Thyroid gland (tissue), 4 donors: ENCODE measurements around the gene TUBD1.

Experiments used
- POLR2A ChIP-seq, 2 donors: fragments of 450-650 bp; IDR thresholded peaks; one replicate each; pipeline ENCODE4 v1.6.1; 2017; ENCODE audit warnings: antibody characterized with exemption in 2 of 2, mild to moderate bottlenecking in 2 of 2, moderate library complexity in 1 of 2
- TF ChIP-seq, protein P1 (sequence below), 6 experiments: fragments of 200-600 bp in 3 of 6; fragments of 450-650 bp in 3 of 6; sonication (generic) in 3 of 6; IDR thresholded peaks; one replicate each; pipeline ENCODE4 v1.5.1; 2016 to 2019; ENCODE audit warnings: antibody characterized with exemption in 6 of 6, mild to moderate bottlenecking in 2 of 6, inconsistent platforms in 1 of 6, moderate library complexity in 1 of 6

GRCh38 chr17:59901604-59902003 lies 8.9 kb upstream of the TUBD1 start:
- TF ChIP-seq, protein P1, sequence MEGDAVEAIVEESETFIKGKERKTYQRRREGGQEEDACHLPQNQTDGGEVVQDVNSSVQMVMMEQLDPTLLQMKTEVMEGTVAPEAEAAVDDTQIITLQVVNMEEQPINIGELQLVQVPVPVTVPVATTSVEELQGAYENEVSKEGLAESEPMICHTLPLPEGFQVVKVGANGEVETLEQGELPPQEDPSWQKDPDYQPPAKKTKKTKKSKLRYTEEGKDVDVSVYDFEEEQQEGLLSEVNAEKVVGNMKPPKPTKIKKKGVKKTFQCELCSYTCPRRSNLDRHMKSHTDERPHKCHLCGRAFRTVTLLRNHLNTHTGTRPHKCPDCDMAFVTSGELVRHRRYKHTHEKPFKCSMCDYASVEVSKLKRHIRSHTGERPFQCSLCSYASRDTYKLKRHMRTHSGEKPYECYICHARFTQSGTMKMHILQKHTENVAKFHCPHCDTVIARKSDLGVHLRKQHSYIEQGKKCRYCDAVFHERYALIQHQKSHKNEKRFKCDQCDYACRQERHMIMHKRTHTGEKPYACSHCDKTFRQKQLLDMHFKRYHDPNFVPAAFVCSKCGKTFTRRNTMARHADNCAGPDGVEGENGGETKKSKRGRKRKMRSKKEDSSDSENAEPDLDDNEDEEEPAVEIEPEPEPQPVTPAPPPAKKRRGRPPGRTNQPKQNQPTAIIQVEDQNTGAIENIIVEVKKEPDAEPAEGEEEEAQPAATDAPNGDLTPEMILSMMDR (IDR thresholded peaks at IDR 0.05), result no peak
- no peak for TF ChIP-seq POLR2A (IDR thresholded peaks at IDR 0.05)
